Activated gamma-delta T cell (primary cell): ENCODE data around the gene SPAG17.

Experiments
- DNase-seq: peaks from one replicate; lab custom pipeline; 2025; lab: John Stamatoyannopoulos, UW

SPAG17 gene

GRCh38 chr1:118075116-118075515 is 109.9 kb downstream of the SPAG17 start:
- DNase-seq = no peak

GRCh38 chr1:118073648-118074435 is 111.2 kb downstream of the SPAG17 start:
- no peak for DNase-seq

- no peak for DNase-seq
Observed at GRCh38 chr1:118049981-118050380, 135.0 kb downstream of the SPAG17 start.

GRCh38 chr1:118047650-118048224 is 137.3 kb downstream of the SPAG17 start:
- no peak for DNase-seq

- DNase-seq = no peak
Observed at GRCh38 chr1:118047006-118047649, 137.9 kb downstream of the SPAG17 start.

GRCh38 chr1:118043624-118044023 is 141.4 kb downstream of the SPAG17 start:
- no peak for DNase-seq

- no peak for DNase-seq
Observed at GRCh38 chr1:118042501-118042900, 142.5 kb downstream of the SPAG17 start.

- no peak for DNase-seq
Observed at GRCh38 chr1:118039170-118039569, 145.9 kb downstream of the SPAG17 start.

GRCh38 chr1:118032883-118033282 is 152.1 kb downstream of the SPAG17 start:
- no peak for DNase-seq

- DNase-seq = no peak
Observed at GRCh38 chr1:118028267-118028666, 156.8 kb downstream of the SPAG17 start.

GRCh38 chr1:118023199-118023598 is 161.8 kb downstream of the SPAG17 start:
- no peak for DNase-seq

GRCh38 chr1:118021668-118022067 is 163.4 kb downstream of the SPAG17 start:
- DNase-seq = no peak

GRCh38 chr1:118018060-118018459 is 167.0 kb downstream of the SPAG17 start:
- no peak for DNase-seq

- no peak for DNase-seq
Observed at GRCh38 chr1:118013938-118014337, 171.1 kb downstream of the SPAG17 start.

GRCh38 chr1:118013336-118013735 is 171.7 kb downstream of the SPAG17 start:
- no peak for DNase-seq

GRCh38 chr1:118012515-118013124 is 172.4 kb downstream of the SPAG17 start:
- no peak for DNase-seq

GRCh38 chr1:118008011-118008410 is 177.0 kb downstream of the SPAG17 start:
- no peak for DNase-seq

GRCh38 chr1:118007391-118007790 is 177.6 kb downstream of the SPAG17 start:
- no peak for DNase-seq

GRCh38 chr1:118004312-118004711 is 180.7 kb downstream of the SPAG17 start:
- DNase-seq = no peak

- DNase-seq = no peak
Observed at GRCh38 chr1:117985973-117986372, 199.1 kb downstream of the SPAG17 start.

GRCh38 chr1:117985239-117985638 is 199.8 kb downstream of the SPAG17 start:
- no peak for DNase-seq

GRCh38 chr1:117981455-117982192 is 203.4 kb downstream of the SPAG17 start:
- DNase-seq = no peak
